HG03469 (cell line): Measurements from ENCODE around the gene MT3.

Source experiments
- ATAC-seq: cut with Tn5 transposase; IDR thresholded peaks from one replicate; pipeline ENCODE4 v1.9.1; 2021; ENCODE audit warnings: mild to moderate bottlenecking, moderate library complexity, moderate number of reproducible peaks; ENCODE audit not compliant: unreplicated experiment

Gene MT3

DNA sequence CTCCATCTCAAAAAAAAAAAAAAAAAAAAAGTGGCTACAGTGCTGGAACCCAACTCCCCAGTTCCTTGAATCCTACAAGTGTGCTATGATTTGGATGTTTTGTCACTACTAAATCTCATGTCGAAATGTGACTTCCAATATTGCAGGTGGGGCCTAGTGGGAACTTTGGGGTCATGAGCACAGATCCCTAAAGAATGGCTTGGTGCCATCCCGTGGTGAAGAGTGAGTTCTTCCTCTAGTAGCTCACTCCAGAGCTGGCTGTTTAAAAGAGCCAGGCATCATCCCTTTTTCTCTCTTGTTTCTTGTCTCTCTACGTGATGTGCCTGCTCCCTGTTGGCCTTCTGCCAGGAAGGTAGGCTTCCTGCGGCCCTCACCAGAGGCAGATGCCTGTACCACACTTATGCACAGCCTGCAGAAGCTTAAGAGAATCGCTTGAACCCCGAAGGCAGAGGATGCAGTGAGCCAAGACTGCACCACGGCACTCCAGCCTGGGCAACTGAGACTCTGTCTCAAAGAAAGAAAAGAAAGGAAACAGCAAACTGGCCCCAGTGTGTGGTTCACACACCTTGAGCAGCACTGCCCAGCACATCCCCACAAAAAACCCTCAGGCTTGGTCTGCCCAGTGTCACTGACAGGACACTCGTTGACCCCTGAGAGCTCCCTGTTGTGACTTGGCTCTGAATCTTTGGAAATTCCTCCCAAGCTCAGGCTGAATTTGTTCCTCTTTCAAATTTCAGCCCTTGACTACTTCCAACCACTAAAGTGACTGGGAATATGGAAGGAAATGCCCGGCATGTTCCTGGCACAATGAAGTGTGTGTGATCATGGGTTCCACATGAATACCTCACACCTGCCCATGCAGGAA, 39.4 kb downstream of the MT3 start:
- ATAC-seq, result no peak

DNA sequence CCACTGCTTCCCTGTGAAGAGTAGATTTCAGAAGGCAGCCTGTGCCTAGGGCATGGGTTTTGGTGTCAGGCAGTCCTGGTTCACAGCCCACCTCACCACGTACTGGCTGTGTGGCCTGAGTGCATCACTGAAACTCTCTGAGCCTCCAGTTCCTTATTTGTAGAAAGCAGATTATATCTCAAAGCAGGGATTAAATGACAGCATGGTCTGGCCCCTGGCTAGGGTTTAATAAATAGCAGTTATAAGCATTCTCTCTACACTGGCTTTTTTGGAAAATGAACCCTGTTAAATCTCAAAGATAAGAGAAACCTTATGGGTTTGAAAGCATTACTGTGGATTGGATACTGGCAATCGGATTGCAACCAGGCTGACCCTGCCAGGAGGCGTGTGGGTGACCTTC, 40.2 kb downstream of the MT3 start:
- ATAC-seq, result no peak

DNA sequence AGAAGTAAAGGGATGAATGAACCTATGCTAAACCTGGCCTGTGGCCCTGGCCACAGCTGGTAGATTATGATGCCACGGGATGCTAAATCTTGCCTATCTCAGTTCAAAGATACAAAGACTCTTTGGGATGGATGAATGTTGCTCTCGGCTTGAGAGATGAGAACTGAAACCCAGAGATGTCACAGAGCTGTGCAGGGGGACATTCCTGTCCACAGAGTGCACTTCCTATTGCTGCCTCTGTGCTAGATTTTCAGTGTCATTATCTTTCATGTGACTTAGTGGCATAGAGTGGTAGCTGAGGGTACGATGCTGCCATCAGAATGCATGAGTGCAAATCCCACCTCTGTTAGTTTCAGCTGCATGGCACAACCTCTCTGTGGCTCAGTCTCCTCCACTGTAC, 40.8 kb downstream of the MT3 start:
- peak; percentile 78 for ATAC-seq

DNA sequence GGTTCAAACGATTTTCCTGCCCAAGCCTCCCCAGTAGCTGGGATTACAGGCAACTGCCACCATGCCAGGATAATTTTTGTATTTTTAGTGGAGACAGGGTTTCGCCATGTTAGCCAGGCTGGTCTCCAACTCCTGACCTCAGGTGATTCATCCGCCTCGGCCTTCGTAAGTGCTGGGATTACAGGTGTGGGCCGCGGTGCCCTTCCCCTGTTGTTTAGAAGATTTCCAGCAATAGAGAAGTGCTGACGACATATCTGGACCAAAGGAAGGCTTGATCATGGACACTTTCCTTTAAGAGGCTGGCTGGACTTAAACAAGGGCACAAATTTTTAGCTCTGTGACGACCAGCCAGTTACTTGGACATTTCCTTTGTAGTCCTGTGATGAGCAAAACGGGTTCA, 41.9 kb downstream of the MT3 start:
- no peak for ATAC-seq

DNA sequence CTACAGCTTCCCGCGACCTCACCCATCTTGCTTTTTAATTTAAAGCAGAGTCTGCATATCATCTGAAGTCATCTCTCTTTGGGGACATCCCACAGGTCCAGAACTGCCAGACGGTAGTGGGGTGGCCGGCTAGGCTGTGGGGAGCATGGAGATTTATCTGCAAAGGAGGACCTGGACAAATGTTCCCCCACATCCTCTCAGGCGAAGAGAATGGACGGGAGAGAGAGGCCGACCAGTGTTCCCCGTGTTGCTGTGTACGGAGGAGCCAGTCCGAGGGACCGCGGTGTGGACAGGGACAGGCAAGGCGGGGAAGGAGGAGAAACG, 42.5 kb downstream of the MT3 start:
- ATAC-seq, result no peak

DNA sequence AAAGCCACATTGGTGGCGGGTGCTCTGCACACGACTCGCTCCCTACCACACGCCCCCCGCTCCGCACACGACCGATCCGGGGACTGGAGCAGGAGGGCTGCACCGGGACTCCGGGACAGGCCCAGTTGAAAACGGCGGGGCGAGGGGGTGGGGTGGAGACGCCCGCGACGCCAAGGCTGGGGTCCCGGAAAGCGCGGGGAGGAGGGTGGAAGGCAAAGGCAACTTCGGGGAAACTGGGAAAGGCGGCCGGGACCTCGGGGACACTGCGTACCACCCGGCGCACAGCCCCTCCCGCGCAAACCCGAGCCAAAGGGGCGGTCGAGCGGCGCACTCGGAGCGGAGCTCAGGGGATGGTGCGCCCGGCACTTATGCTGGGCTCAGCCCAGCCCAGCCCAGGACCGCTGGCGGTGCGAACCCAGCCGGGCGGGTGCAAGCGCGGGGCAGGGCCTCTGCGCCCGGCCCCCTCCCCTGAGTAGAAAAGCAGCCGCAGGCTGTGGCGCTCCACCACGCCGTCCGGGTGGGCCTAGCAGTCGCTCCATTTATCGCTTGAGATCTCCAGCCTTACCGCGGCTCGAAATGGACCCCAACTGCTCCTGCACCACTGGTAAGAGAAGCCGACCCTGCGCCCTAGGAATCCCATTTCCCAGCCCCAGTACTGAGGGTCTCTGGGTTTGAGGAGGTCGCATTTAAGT, 43.0 kb downstream of the MT3 start, which contains the start of gene MT1M:
MT1M (plus strand) TSS at position 504 of the 692 bp plus-strand sequence; CDS start at position 577, 73 bp downstream.
- no peak for ATAC-seq

DNA sequence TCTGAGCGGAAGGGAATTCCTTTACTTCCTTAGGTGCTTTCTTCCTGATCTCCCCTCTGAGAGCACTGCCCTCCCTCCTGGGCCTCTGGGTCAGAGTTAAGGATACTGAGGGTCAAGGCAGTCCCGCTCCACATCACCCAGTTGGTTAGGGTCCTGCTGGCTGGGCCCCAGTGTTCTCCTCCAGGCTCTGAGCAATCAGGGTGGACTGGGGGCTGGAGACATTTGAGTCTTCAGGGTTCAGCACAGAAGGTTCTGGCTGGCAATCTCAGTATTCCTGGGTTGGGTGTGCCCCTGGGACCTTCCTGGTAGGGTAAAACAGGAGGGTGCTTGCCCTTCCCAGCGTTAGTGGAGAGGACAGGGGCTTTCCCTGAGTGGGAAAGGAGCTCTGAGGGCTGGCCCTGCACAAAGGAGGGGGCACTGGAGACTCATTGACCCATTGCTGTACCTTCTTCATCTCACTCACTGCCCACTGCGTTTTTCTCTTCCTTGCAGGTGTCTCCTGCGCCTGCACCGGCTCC, 43.6 kb downstream of the MT3 start:
- ATAC-seq, result no peak

DNA sequence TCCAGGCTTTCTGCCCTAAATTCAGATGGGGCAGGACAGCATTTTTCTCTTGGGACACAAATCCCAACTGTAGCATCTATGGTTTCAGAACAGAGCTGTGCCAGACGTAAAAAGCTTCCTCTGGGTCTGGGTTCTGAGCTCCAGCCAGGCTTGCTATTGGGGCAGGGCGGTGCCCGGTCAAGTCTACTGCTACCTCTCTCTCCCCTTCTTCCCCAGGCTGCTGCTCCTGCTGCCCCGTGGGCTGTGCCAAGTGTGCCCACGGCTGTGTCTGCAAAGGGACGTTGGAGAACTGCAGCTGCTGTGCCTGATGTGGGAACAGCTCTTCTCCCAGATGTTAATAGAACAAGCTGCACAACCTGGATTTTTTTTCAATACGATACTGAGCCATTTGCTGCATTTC, 44.2 kb downstream of the MT3 start:
- ATAC-seq, result no peak

DNA sequence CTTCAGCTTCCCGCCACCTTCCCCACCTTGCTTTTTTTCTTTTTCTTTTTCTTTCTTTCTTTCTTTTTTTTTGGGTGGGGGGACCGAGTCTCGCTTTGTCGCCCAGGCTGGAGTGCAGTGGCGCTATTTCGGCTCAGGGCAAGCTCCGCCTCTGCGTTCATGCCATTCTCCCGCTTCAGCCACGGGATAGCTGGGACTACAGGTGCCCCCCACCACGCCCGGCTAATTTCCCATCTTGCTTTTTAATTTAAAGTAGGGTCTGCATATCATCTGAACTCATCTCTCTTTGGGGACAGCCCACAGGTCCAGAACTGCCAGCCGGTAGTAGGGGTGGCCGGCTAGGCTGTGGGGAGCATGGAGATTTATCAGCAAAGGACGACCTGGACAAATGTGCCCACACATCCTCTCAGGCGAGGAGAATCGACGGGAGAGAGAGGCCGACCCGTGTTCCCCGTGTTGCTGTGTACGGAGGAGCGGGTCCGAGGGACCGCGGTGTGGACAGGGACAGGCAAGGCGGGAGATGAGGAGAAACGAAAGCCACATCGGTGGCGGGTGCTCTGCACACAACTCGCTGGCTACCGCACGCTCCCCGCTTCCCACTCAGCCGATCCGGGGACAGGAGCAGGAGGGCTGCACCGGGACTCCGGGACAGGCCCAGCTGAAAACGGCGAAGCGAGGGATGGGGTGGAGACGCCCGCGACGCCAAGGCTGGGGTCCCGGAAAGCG, 45.5 kb downstream of the MT3 start:
- no peak for ATAC-seq

DNA sequence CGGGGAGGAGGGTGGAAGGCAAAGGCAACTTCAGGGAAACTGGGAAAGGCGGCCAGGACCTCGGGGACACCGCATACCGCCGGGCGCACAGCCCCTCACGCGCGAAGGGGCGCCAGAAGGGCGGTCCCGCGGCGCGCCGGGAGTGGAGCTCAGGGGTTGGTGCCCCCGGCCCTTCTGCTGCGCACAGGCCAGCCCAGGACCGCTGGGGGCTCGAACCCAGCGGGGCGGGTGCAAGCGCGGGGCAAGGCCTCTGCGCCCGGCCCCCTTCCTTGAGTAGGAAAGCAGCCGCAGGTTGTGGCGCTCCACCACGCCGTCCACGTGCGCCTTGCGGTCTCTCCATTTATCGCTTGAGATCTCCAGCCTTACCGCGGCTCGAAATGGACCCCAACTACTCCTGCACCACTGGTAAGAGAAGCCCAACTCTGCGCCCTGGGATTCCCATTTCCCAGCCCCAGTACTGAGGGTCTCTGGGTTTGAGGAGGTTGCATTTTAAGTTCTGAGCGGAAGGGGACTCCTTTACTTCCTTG, 46.2 kb downstream of the MT3 start:
- no peak for ATAC-seq

DNA sequence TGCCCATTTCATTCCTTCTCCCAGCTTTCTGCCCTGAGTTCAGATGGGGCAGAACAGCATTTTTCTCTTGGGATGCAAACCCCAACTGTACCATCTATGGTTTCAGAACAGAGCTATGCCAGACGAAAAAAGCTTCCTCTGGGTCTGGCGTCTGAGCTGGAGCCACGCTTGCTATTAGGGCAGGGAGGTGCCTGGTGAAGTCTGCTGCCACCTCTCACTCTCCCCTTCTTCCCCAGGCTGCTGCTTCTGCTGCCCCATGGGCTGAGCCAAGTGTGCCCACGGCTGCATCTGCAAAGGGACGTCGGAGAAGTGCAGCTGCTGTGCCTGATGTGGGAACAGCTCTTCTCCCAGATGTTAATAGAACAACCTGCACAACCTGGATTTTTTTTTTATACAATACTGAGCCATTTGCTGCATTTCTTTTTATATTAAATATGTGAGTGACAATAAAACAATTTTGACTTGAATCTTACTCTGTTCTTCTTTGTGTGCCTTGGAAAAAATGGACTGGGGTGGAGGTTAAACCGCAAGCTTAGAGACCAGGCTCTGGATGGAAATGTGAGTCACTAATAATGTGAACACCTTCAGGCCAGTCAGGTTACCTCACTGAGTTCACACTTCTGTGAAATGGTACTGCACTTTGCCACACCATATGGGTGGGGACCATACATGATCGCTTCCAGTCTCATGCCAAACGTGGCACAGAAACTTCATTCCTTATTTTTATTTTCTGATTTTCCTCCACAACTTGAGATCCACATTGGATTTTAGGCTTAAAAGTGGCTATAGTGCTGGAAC, 47.5 kb downstream of the MT3 start:
- ATAC-seq, result no peak

DNA sequence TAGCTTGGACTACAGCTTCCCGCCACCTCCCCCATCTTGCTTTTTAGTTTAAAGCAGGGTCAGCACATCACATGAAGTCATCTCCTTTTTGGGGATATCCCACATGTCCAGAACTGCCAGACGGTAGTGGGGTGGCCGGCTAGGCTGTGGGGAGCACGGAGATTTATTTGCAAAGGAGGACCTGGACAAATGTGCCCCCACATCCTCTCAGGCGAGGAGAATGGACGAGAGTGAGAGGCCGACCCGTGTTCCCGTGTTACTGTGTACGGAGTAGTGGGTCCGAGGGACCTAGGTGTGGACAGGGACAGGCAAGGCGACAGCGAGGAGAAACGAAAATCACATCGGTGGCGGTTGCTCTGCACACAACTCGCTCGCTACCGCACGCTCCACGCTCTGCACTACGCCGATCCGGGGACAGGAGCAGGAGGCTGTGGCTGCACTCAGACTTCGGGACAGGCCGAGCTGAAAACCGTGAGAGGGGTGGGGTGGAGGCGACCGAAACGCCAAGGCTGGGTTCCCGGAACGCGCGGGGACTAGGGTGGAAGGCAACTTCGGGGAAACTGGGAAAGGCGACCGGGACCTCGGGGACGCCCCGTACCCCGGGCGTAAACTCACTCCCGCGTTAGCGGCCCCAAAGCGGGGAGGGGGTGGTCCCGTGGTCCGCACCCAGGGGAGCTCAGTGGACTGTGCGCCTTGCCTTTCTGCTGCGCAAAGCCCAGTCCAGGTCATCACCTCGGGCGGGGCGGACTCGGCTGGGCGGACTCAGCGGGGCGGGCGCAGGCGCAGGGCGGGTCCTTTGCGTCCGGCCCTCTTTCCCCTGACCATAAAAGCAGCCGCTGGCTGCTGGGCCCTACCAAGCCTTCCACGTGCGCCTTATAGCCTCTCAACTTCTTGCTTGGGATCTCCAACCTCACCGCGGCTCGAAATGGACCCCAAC, 48.8 kb downstream of the MT3 start, which contains the start of gene MT1A:
MT1A (plus strand) TSS at position 853 of the 937 bp plus-strand sequence; CDS start at position 926, 73 bp downstream.
- ATAC-seq, result no peak

DNA sequence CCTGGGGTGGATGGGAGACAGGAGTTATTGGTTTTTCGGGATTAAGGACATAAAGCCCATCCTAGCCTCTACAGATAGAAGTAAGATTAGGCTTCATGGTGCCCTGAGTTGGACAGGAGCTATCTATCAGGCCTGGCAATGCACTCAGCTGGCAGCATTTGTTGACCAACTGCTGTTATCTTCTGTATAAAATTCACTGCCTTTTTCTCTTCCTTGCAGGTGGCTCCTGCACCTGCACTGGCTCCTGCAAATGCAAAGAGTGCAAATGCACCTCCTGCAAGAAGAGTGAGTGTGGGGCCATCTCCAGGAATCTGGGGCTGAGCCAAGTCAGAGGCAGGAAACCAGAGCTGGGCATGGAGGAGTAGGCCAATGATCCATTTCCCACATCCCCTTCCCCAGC, 49.7 kb downstream of the MT3 start:
- ATAC-seq, result no peak

DNA sequence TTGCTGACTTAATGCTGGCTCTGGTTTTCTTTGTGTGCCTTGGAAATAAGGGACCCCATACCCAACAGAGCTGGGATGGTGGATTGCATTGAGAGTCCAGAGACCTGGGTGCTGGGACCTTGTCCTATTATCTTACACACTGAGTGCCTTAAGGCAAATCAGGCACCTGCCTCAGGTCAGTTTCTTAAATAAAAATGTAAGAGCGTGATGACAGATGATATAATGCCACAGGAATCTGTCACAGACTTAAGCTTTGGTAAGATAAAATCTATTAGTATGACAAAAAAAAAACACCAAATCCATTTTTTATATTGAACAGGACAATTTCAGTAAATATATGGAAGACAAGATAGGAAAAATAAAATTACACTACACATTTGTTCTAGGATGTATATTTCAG, 50.7 kb downstream of the MT3 start:
- ATAC-seq, result no peak
